Kidney (tissue), 22 donors: ENCODE measurements around the gene COL21A1. TPM values are rescaled to one million over a fixed set of nuclear protein-coding genes. Genes with fewer than 3 reads are reported as not detected.
A peak's percentile ranks its signal among the peaks of the same experiment; 100 is the strongest.

Source experiments
- DNase-seq, 5 donors: peaks; one replicate each; pipeline ENCODE4 v3.0.0-alpha.2; 2013 to 2020
- FAIRE-seq: peaks from 2 replicates; lab custom pipeline; 2012; peaks lifted over from hg19 to GRCh38; lab: Jason Lieb, UNC
- H3K27ac ChIP-seq, 2 donors: one replicate each; pipeline ENCODE4 v1.7.0; 2013; ENCODE audit warnings: low read depth in 2 of 2, low read length in 2 of 2, inconsistent platforms in 1 of 2
- H3K27me3 ChIP-seq: one replicate; pipeline ENCODE4 v1.7.1; 2013; ENCODE audit warnings: low read length, inconsistent platforms; ENCODE audit not compliant: control insufficient read depth, insufficient read depth
- H3K36me3 ChIP-seq, 3 donors: one replicate each; pipeline versions ENCODE4 v1.7.0 to v1.7.1; 2013; ENCODE audit warnings: low read length in 3 of 3, control low read depth in 1 of 3, inconsistent platforms in 1 of 3; ENCODE audit not compliant: insufficient read depth in 3 of 3, control insufficient read depth in 2 of 3
- H3K4me1 ChIP-seq, 3 donors: one replicate each; pipeline versions ENCODE4 v1.7.0 to v1.7.1; 2013; ENCODE audit warnings: low read length in 3 of 3, inconsistent platforms in 1 of 3, low read depth in 1 of 3; ENCODE audit not compliant: control insufficient read depth in 2 of 3, insufficient read depth in 2 of 3
- H3K4me3 ChIP-seq, 3 donors: one replicate each; pipeline versions ENCODE4 v1.7.0 to v1.8.1; 2013; ENCODE audit warnings: low read length in 3 of 3, control low read depth in 1 of 3, inconsistent platforms in 1 of 3
- H3K9ac ChIP-seq, 3 donors: one replicate each; pipeline versions ENCODE4 v1.7.0 to v1.7.1; 2013; ENCODE audit warnings: low read length in 3 of 3, control low read depth in 1 of 3, inconsistent platforms in 1 of 3
- H3K9me3 ChIP-seq, 3 donors: one replicate each; pipeline versions ENCODE4 v1.7.0 to v1.7.1; 2013; ENCODE audit warnings: low read length in 3 of 3, control low read depth in 1 of 3, inconsistent platforms in 1 of 3; ENCODE audit not compliant: control insufficient read depth in 2 of 3, insufficient read depth in 1 of 3
- CTCF ChIP-seq: IDR thresholded peaks from 3 replicates; pipeline ENCODE4 v1.5.1; 2012; ENCODE audit warnings: mild to moderate bottlenecking, moderate library complexity, borderline replicate concordance; ENCODE audit not compliant: insufficient read depth; ENCODE audit errors: extremely low read depth
- intact Hi-C: fragments of 100-400 bp; cut with DNase I; formaldehyde crosslinking; loops from one replicate; pipeline ENCODE4 v1.11.1; 2022
- long read RNA-seq, 10 donors: library from polyadenylated mRNA in 1 of 10; unstranded in 1 of 10; transcript quantifications; one replicate each; pipeline ENCODE4 v2.0.0 and lab custom pipeline, GENCODE V29; 2021 to 2026
- polyA plus RNA-seq: library from polyadenylated mRNA; stranded (reverse); fragments of 350-450 nt; fragmentation: Illumina TruSeq; extraction: RNeasy Lipid Tissue Mini Kit (QIAGEN cat#74804); gene quantifications from one replicate; pipeline ENCODE4 v1.2.3, GENCODE V29; 2014; ENCODE audit warnings: low read depth, low replicate concordance; ENCODE audit not compliant: insufficient read depth
- total RNA-seq: library from RNA; stranded (reverse); fragmentation: NEBNext Ultra II Directional; extraction: Animal tissue kit (Norgen Biotek cat#: 25700); gene quantifications from one replicate; pipeline ENCODE4 v1.2.1, GENCODE V29; 2021
- donor health status: control.
- donor health status: control.
- donor health status: control.
- donor health status: control.
- donor health status: control.
- donor health status: DM: yes; HTN: yes; CAD: no.
- donor health status: Normal renal cell carcinoma (clear cell type).

Gene COL21A1
- total RNA-seq (3.1 TPM), polyA plus RNA-seq (1.6 TPM)
- long read RNA-seq, donor 1, partial matches to known transcripts: 7 of 9 reads
- long read RNA-seq, donor 1, other reads (novel, unspliced or antisense): 0 of 9 reads
- long read RNA-seq, donor 2, transcript COL21A1-209 (3 exons, 1,413 nt): major isoform, 5 of 19 reads
- long read RNA-seq, donor 2, partial matches to known transcripts: 14 of 19 reads
- long read RNA-seq, donor 2, other reads (novel, unspliced or antisense): 0 of 19 reads
- long read RNA-seq, donor 3, partial matches to known transcripts: 12 of 21 reads
- long read RNA-seq, donor 3, other reads (novel, unspliced or antisense): 6 of 21 reads
- long read RNA-seq, donor 4, transcript COL21A1-209 (3 exons, 1,413 nt): major isoform, 5 of 5 reads
- long read RNA-seq, donor 4, partial matches to known transcripts: 0 of 5 reads
- long read RNA-seq, donor 4, other reads (novel, unspliced or antisense): 0 of 5 reads
- long read RNA-seq, donor 5: 0 reads
- long read RNA-seq, donor 6, partial matches to known transcripts: 182 of 184 reads
- long read RNA-seq, donor 6, other reads (novel, unspliced or antisense): 0 of 184 reads
- long read RNA-seq, donor 7: 0 reads
- long read RNA-seq, donor 8, partial matches to known transcripts: 11 of 15 reads
- long read RNA-seq, donor 8, other reads (novel, unspliced or antisense): 0 of 15 reads
- long read RNA-seq, donor 9, partial matches to known transcripts: 0 of 1 reads
- long read RNA-seq, donor 9, other reads (novel, unspliced or antisense): 0 of 1 reads
- long read RNA-seq, donor 10, partial matches to known transcripts: 0 of 3 reads
- long read RNA-seq, donor 10, other reads (novel, unspliced or antisense): 0 of 3 reads

DNA sequence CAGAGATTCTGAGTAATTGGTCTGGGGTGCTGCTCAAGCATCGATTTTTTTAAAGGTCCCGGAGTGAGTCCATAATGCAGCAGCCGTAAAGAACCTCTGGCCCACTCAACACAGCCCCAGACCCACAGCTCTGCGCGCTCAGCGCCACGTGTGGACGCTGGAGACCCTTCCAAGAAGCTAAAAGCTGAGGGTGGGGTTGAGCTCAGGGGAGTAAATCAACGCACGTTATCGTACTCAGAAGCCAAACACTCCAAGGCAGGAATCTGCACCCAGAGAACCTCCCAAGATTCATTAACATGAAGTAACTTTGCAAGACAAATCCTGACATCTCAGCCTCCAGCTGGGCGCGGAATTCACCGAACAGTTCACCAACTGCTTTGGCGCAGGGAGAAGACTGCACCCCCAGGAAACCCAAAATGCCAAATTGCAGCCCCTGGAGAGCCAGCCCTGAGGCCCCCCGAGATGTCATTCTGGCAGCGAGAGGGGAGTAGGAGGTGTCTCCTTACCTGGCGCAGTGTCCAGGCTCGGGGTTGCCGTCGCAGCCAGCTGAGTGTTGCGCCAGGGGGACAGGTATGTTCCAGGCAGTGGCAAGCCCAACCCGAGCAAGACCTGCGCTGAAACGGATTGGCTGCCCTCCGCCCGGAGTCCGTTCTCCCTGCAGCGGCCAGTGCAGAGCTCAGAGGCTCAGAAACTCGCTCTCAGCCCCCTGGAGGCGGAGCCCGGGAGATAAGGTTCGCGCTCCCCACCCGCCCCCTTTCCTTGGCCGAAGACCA is at the start of gene COL21A1:
Gene COL21A1 (minus strand): TSS at position 700 of the 773 bp plus-strand sequence. CDS start 64,962 bp downstream, outside the sequence.
- Histone ChIP-seq H3K9ac (peak within 1 kb of the TSS in 1 of 3 donors; percentile 50), H3K9me3 (no peaks in the 10 kb centered on the region), H3K27ac (no peak within 1 kb of the TSS), H3K27me3 (no peaks in the 10 kb centered on the region), H3K4me3 (peak within 1 kb of the TSS; percentile 45 to 75 (median 50)), H3K36me3 (no peaks in the 10 kb centered on the region), H3K4me1 (peaks cover 0 to 3% (median 0%) of the 10 kb centered on the region in 3 donors)
- no peak for FAIRE-seq
- TF ChIP-seq CTCF: no peak
- peak; percentile 63 to 82 (median 69) for DNase-seq
- intact Hi-C loops: no loop called here

DNA sequence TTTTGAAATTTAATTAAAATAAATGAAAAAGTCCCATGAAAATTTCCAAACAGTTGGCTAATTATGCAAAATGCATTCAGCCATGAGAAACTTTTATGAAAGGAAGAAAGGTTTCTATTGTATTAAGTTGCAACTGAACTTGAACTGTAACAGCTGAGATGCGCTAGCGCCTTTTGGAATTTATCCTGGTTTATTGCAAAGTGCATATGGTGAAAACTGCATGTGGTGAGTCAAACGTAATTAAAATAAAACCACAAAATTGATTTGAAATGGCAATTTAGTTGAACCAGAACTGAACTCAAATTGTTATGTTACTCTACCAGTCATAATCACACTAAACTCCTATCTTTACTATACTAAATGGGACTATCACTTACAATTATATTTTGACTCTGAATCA is 46.4 kb upstream of the COL21A1 start:
- peak in 1 of 5 donors; percentile 16 for DNase-seq
- no peaks in the 10 kb centered on the region for H3K36me3 ChIP-seq
- no peak for FAIRE-seq
- H3K9ac ChIP-seq: no peak overlapping the region
- TF ChIP-seq CTCF: no peak
- H3K27me3 ChIP-seq: no peaks in the 10 kb centered on the region
- no peak overlapping the region for H3K27ac ChIP-seq
- no peak overlapping the region for H3K4me3 ChIP-seq
- intact Hi-C loops: no loop called here
- H3K9me3 ChIP-seq: peaks cover 0 to 2% (median 0%) of the 10 kb centered on the region in 3 donors
- no peaks in the 10 kb centered on the region for H3K4me1 ChIP-seq

GRCh38 chr6:56292505-56293181 is 45.3 kb upstream of the COL21A1 start:
- Histone ChIP-seq H3K27ac (no peak overlapping the region), H3K27me3 (no peaks in the 10 kb centered on the region), H3K9me3 (peaks cover 0 to 2% (median 0%) of the 10 kb centered on the region in 3 donors), H3K4me1 (no peaks in the 10 kb centered on the region), H3K36me3 (no peaks in the 10 kb centered on the region), H3K4me3 (no peak overlapping the region), H3K9ac (no peak overlapping the region)
- DNase-seq: peak in 4 of 5 donors; percentile 45 to 83 (median 67)
- TF ChIP-seq CTCF: peak; percentile 24
- intact Hi-C loops: no loop called here
- FAIRE-seq: peak; percentile 67
